ENCODE data around the gene RHOJ. TPM values are rescaled to one million over a fixed set of nuclear protein-coding genes. Genes with fewer than 3 reads are reported as not detected.

The RHOJ gene
- total and polyA plus RNA-seq, 2 of the 4 experiments (the other 2 are of a cell fraction) = 9.5 to 33.9 TPM

- ATAC-seq (ENCODE audit: low read depth) (no peak), DNase-seq (no peak)
- H3K4me1 ChIP-seq (ENCODE audit: control insufficient read depth, insufficient read depth, low read length) = no peaks in the 10 kb centered on the region
- H3K27me3 ChIP-seq (ENCODE audit: control insufficient read depth, insufficient read depth, low read length) = no peaks in the 10 kb centered on the region
- TF ChIP-seq CEBPB (IDR thresholded peaks at IDR 0.05; ENCODE audit: low read depth, low read length) (no peak), FOS (IDR thresholded peaks at IDR 0.05; ENCODE audit: low read depth, low read length) (no peak), RAD21 (IDR thresholded peaks at IDR 0.05; ENCODE audit: low read length) (no peak), MAFK (IDR thresholded peaks at IDR 0.05; ENCODE audit: low read depth, low read length) (no peak), USF2 (IDR thresholded peaks at IDR 0.05; ENCODE audit: low read depth, low read length) (no peak), ELK1 (IDR thresholded peaks at IDR 0.05; ENCODE audit: borderline replicate concordance, low read depth, low read length) (no peak), RCOR1 (IDR thresholded peaks at IDR 0.05; ENCODE audit: insufficient replicate concordance, low read length) (no peak), SMC3 (IDR thresholded peaks at IDR 0.05; ENCODE audit: low read depth, low read length) (no peak), MAZ (IDR thresholded peaks at IDR 0.05; ENCODE audit: borderline replicate concordance, low read depth, low read length) (no peak), NFE2L2 (IDR thresholded peaks at IDR 0.05; ENCODE audit: low read depth, low read length) (no peak), POLR2A (IDR thresholded peaks at IDR 0.05; ENCODE audit: low read depth, low read length) (no peak), RFX5 (IDR thresholded peaks at IDR 0.05; ENCODE audit: low read depth, low read length) (no peak), MXI1 (IDR thresholded peaks at IDR 0.05; ENCODE audit: borderline replicate concordance, low read depth, low read length) (no peak)
- intact Hi-C loops (cut with micrococcal nuclease) (no loop called here), dilution Hi-C loops (cut with HindIII; ENCODE audit: low sequenced_read_pairs, unreplicated experiment) (no loop called here), in situ Hi-C loops (cut with MboI; ENCODE audit: low sequenced_read_pairs) (no loop called here)
- H3K9me3 ChIP-seq (ENCODE audit: control insufficient read depth, insufficient read depth, low read length) = no peaks in the 10 kb centered on the region
- no peak overlapping the region for H2AK5ac ChIP-seq (ENCODE audit: low read depth, low read length)
- H3K9me1 ChIP-seq (ENCODE audit: insufficient read depth, low read length) = no peaks in the 10 kb centered on the region
- H2AK9ac ChIP-seq (replicated peaks; ENCODE audit: low read depth, low read length, poor library complexity) = no peak overlapping the region
- BruUV-seq (replicated peaks) = no TSS peak
- no peak overlapping the region for H4K8ac ChIP-seq (ENCODE audit: low read depth in 2 of 2, low read length in 2 of 2)
- H3K23ac ChIP-seq (ENCODE audit: low read depth, low read length) = no peak overlapping the region
- no peak overlapping the region for H2BK15ac ChIP-seq (ENCODE audit: low read depth, low read length)
- no peak overlapping the region for H2BK120ac ChIP-seq (ENCODE audit: low read depth, low read length)
- no peak overlapping the region for H4K5ac ChIP-seq (ENCODE audit: low read depth, low read length)
- H3K14ac ChIP-seq (replicated peaks; ENCODE audit: low read depth, low read length) = no peak overlapping the region
- H2BK20ac ChIP-seq (ENCODE audit: low read depth, low read length) = no peak overlapping the region
- no peaks in the 10 kb centered on the region for H4K20me1 ChIP-seq (ENCODE audit: insufficient read depth, low read length)
- no peaks in the 10 kb centered on the region for H3K36me3 ChIP-seq (ENCODE audit: control insufficient read depth, insufficient read depth, low read length)
- CTCF ChIA-PET = no interaction called here
- no peak overlapping the region for H3K18ac ChIP-seq (ENCODE audit: low read depth, low read length)
- H3K4me2 ChIP-seq (ENCODE audit: low read depth, low read length) = no peak overlapping the region
- no peak overlapping the region for H3K4ac ChIP-seq (ENCODE audit: low read depth, low read length)
- no peak overlapping the region for H3K27ac ChIP-seq (ENCODE audit: insufficient read depth, low read length)
- no peak overlapping the region for H4K91ac ChIP-seq (ENCODE audit: insufficient read depth, low read depth, low read length)
- no peak overlapping the region for H3K4me3 ChIP-seq (ENCODE audit: insufficient read depth, low read depth, low read length)
- H3K9ac ChIP-seq (ENCODE audit: low read depth, low read length) = no peak overlapping the region
- H2AFZ ChIP-seq (replicated peaks; ENCODE audit: low read length, poor library complexity) = no peak overlapping the region
- POLR2A ChIA-PET (ENCODE audit: unreplicated experiment) = no interaction called here
- no peak overlapping the region for H3K56ac ChIP-seq (ENCODE audit: extremely low read depth, insufficient read depth, low read length)
- 50% methylated on average over 1 of the region's 4 CpGs; no CpG with 5 or more reads in 1 of the 2 experiments for WGBS, 2 experiments (ENCODE audit: extremely low coverage in 2 of 2, insufficient read length in 1 of 2)
- H2BK5ac ChIP-seq (ENCODE audit: low read depth, low read length, poor library complexity, severe bottlenecking) = no peak overlapping the region
- no peaks in the 10 kb centered on the region for H3K79me1 ChIP-seq (ENCODE audit: low read depth in 1 of 2, low read length in 2 of 2)
These were observed 93.3 kb downstream of the RHOJ start for GRCh38 chr14:63297372-63298063.

Data from IMR-90 (cell line).